DMS153 (cell line): ENCODE data around the gene STOML1.

ENCODE experiments used
- DNase-seq: peaks from one replicate; lab custom pipeline; 2025; lab: John Stamatoyannopoulos, UW

The STOML1 gene

DNA sequence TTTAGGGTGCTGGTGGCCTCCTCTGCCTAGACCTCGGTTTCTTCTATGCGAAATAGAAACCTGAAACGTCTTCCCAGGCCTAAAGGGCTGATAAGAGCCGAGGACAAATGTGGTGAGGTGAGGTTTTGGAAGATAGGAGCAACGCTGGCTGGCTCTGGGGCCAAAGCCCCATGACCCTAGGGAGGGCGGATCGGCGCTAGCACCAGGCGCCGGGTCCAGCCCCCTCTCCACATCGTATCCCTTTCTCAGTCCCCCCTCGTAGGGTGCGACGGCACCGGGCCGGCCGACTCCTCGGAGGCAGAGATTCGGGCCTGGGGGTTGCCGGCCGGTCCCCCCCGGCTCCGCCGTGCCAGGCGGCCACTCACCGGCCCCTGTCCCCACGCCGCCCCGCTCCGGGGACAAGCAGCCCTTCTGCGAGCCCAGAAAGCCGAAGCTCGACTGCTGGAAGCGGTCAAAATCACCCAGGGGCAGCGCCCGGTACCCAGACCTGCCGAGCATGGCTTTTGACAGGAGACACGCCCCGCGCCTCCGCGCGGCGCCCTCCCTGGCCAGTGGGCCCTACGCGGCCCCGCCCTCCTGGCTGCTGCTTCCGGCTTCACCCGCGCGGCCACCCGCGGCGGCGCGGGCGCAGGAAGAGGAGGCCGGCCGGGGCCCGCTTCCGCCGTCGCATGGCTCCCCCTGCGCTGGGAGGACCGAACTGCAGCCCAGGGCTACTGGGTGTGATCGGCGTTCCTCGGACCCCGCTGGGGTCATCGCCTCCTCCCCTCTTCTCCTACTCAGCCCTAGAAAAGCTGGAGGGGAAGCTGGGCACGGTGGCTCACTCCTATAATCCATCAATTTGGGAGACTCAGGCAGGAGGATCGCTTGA, at the start of gene STOML1:
STOML1 (minus strand) TSS at position 570 of the 868 bp plus-strand sequence; CDS start at position 498, 72 bp downstream.
- DNase-seq: peak; percentile 73

GRCh38 chr15:74041311-74041756, 49.2 kb upstream of the STOML1 start:
- DNase-seq: no peak

- no peak for DNase-seq
Measured at GRCh38 chr15:74040109-74040850, 48.2 kb upstream of the STOML1 start.

DNA sequence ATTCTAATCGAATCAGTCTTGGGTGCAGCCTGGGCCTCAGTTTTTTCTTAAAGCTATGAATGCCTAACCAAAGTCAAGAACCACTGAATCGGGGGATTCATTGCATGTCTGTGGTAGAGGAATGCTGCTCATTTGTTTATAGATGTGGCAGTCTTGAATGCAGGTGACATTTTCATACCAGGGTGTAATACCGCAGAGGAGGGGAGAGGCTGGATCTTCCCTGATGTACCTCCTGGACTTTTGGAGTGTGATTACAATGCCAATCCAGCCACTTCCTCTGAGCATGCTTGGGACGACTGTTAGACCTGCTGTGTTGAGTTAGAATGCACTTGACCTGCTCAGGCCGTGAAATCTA, 47.5 kb upstream of the STOML1 start:
- DNase-seq: no peak

GRCh38 chr15:74038707-74039655, 46.9 kb upstream of the STOML1 start:
- DNase-seq: no peak

GRCh38 chr15:74037171-74038117, 45.3 kb upstream of the STOML1 start:
- no peak for DNase-seq

DNA sequence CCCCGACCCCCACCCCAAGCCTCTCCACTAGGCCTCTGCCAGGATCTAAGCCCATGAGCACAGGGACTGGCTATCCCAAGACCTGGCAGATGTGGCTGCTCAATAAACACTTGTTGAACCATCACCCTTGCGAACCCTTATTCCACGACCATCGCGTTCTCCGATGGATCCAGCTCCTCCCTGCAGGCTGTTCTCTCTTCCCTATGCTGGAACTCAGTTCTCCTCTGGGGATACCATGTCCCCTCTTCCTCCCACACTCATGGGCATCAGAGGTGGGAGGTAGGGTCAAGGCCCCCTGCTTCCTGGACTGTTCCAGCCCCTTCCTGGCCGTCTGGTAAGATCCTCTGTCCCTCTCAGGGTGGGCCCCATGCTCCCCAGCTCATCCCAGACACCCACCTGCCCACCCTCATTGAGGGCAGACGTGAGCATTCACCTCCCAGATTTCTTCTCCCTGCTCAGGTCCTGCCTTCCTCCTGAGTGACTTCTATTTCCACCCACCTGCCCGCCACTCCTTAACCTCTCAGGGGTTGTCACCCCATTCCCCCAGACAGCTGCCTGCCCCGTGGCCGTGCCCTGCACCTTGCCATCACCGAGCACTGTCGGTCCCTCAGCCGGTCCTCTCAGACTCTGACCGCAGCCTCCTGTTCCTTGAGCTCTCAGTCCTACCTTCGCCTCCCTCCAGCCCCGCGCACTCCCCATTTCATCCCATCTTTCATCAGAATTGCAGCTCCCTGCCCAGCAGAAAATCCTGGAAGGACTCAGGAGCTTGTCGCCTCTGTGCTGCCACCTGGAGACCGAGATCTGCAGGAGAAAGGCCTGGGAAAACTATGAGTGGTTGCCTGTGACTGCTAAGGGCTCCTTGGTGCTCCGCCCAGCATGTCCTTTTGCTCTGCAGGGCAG, 44.4 kb upstream of the STOML1 start:
- DNase-seq: no peak

GRCh38 chr15:74035121-74036017, 43.3 kb upstream of the STOML1 start:
- no peak for DNase-seq

DNA sequence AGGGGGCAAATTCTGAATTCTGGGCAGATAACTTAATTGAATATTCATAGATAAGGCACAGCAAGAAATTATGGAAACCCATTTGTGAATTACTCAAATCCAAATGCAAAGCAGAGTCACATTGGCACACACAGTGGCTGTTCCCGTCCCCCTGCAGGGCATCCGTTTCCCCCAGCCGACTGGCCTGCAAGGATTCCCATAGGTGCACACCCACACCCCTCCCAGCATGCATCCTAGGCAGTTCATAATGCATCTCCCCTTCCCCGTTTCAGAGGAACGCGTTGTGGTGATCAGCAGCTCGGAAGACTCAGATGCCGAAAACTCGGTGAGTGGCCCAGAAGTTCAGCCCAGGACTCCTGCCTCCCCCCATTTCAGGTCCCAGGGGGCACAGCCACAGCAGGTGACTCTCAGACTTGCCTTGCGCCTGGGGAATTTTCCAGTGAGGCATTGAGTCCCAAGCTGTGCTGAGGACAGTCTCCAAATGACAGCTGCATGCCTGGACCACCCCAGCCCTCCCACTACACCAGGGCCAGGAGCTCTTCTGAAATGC, 42.2 kb upstream of the STOML1 start:
- no peak for DNase-seq

DNA sequence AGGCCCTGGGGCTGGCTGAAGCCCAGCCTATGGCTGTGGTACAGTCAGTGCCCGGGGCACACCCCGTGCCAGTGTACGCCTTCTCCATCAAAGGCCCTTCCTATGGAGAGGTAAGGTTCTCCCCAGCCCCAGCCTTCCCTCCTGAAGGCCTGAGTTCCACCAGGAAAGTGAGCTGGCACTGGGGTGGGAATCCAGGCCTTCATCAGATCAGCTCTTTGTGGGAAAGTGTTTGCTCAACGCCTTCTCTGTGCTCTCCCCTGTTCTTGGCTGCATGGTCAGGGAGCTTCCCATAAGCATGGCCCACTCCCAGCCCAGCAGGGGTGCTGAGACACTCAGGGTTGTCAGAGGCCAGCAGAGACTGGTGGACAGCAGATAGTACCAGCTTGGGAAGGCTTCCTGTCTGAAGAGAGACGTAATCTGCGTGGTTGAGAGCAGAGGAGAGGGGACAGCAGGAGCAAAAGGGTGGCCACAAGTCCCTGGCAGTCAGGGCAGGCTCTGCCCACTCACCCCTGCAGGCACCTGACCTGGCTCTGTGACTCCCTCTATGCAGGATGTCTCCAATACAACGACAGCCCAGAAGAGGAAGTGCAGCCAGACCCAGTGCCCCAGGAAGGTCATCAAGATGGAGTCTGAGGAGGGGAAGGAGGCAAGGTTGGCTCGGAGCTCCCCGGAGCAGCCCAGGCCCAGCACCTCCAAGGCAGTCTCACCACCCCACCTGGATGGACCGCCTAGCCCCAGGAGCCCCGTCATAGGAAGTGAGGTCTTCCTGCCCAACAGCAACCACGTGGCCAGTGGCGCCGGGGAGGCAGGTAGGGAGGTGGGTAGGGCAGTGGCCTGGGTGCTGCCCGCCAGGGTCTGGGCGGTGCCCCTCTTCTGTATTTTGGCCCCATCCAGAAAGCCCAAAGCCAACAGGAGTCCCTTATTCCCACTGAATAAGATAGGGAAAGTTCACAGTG, 40.8 kb upstream of the STOML1 start:
- DNase-seq: no peak

DNA sequence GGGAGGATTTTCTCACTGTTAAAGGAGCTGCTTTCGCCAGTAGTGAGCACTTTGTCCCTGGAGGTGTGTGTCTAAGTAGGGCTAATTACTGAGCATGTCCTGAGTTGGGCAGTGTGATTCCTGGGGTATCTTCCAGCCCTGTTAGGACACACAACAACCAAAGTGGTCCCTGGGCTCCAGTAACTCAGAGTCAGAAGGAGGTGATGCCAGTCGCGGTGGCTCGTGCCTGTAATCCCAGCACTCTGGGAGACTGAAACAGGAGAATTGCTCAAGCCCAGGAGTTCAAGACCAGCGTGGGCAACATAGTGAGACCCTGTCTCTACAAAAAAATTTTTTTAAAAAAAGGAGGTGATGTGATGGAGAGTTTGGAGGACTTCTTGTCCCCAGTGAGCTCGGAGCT, 40.0 kb upstream of the STOML1 start:
- DNase-seq: no peak

GRCh38 chr15:74028646-74029045, 36.6 kb upstream of the STOML1 start:
- DNase-seq: no peak

DNA sequence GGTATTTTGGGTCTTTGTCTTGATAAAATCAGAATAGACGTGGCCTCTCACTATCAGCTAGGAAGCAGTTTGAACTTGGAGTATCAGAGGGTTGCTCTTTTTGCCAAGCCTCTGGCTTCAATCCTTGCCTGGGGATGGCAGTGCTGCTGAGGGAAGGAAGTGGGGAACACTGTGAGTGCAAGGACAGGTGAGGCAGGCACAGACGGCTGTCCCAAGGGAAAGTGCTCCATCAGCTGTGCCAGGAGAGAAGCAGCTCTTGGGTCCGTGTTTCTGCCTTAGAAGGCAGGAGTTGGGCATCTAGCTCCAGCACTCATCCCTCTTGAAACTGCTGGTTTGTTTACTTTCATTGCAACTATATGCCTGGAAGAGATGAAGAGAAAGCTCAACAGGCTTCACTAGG, 35.6 kb upstream of the STOML1 start:
- no peak for DNase-seq

- no peak for DNase-seq
Measured at GRCh38 chr15:74025436-74025835, 33.3 kb upstream of the STOML1 start.

DNA sequence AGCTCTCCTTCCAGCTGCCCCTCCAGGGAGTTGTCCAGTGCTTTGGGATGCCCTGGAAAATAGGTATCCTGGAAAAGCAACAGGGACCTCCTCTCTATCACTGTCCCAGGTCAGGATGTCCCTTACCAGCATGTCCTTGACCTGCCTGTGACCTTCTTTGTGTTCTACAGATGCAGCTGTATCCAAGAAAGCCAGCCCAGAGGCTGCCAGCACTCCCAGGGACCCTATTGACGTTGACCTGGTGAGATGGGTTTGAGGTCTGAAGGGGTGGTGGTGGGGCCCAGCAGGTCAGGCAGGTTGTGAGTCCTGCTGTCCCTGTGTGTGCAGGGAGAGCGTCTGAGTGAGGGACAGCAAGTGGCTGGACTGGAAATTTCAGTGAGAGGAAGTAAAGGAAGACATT, 32.6 kb upstream of the STOML1 start:
- no peak for DNase-seq

DNA sequence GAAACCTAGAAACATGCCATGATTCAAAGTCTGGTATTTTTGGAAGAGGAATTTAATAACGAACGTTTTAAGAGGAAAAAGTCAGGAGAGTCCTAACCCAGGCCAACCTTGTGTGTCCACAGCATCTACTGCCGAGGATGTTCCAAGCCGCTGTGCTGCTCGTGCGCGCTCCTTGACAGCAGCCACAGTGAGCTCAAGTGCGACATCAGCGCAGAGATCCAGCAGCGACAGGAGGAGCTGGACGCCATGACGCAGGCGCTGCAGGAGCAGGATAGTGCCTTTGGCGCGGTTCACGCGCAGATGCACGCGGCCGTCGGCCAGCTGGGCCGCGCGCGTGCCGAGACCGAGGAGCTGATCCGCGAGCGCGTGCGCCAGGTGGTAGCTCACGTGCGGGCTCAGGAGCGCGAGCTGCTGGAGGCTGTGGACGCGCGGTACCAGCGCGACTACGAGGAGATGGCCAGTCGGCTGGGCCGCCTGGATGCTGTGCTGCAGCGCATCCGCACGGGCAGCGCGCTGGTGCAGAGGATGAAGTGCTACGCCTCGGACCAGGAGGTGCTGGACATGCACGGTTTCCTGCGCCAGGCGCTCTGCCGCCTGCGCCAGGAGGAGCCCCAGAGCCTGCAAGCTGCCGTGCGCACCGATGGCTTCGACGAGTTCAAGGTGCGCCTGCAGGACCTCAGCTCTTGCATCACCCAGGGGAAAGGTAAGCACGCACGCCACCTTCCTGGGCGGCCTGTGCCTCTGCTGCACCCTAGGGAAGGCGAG, 30.8 kb upstream of the STOML1 start:
- DNase-seq: no peak

GRCh38 chr15:74019734-74020133, 27.6 kb upstream of the STOML1 start:
- no peak for DNase-seq
